KMS-11 (cell line): ENCODE measurements around the gene MBNL1.

ENCODE experiments used
- H2AFZ ChIP-seq: fragments of 200-600 bp; sonication (generic); 2 replicates; pipeline ENCODE4 v1.6.1; 2016; ENCODE audit warnings: antibody characterized with exemption, mixed run types, low read depth
- H3K27ac ChIP-seq: fragments of 200-600 bp; sonication (generic); 2 replicates; pipeline ENCODE4 v1.6.1; 2016; ENCODE audit warnings: mild to moderate bottlenecking, mixed run types
- H3K27me3 ChIP-seq: fragments of 200-600 bp; sonication (generic); 2 replicates; pipeline ENCODE4 v1.6.1; 2017; ENCODE audit warnings: mild to moderate bottlenecking, low read depth, mixed run types, moderate library complexity; ENCODE audit not compliant: insufficient read depth
- H3K36me3 ChIP-seq: fragments of 200-600 bp; sonication (generic); 2 replicates; pipeline ENCODE4 v1.6.1; 2017; ENCODE audit warnings: mild to moderate bottlenecking, mixed run types; ENCODE audit not compliant: insufficient read depth
- H3K4me1 ChIP-seq: fragments of 200-600 bp; sonication (generic); 2 replicates; pipeline ENCODE4 v1.6.1; 2016; ENCODE audit warnings: mild to moderate bottlenecking, low read depth, mixed run types; ENCODE audit not compliant: poor library complexity, severe bottlenecking
- H3K4me2 ChIP-seq: fragments of 200-600 bp; sonication (generic); 2 replicates; pipeline ENCODE4 v1.7.0; 2016; ENCODE audit warnings: mild to moderate bottlenecking, mixed run types
- H3K4me3 ChIP-seq: fragments of 200-600 bp; sonication (generic); IDR thresholded peaks from 2 replicates; pipeline ENCODE4 v1.6.1; 2017; ENCODE audit warnings: low read depth, low read length, mixed read lengths; ENCODE audit not compliant: insufficient read depth
- H3K79me2 ChIP-seq: fragments of 200-600 bp; sonication (generic); 2 replicates; pipeline ENCODE4 v1.6.1; 2016; ENCODE audit warnings: low read depth, mixed run types; ENCODE audit not compliant: insufficient read depth
- H3K9ac ChIP-seq: fragments of 200-600 bp; sonication (generic); 2 replicates; pipeline ENCODE4 v1.6.1; 2016; ENCODE audit warnings: mild to moderate bottlenecking, mixed run types
- H4K20me1 ChIP-seq: fragments of 200-600 bp; sonication (generic); 2 replicates; pipeline ENCODE4 v1.6.1; 2016; ENCODE audit warnings: mild to moderate bottlenecking, mixed run types; ENCODE audit not compliant: insufficient read depth
- CTCF ChIP-seq: fragments of 200-600 bp; sonication (generic); conservative IDR thresholded peaks from 2 replicates; pipeline ENCODE4 v1.6.1; 2017; ENCODE audit warnings: low read depth, mild to moderate bottlenecking, antibody characterized with exemption, low read length, moderate library complexity, mixed read lengths

Gene MBNL1

GRCh38 chr3:152448091-152448490 is 179.4 kb downstream of the MBNL1 start:
- peaks cover 51% of the 10 kb centered on the region for H3K4me1 ChIP-seq
- H4K20me1 ChIP-seq = peaks cover 58% of the 10 kb centered on the region
- H3K9ac ChIP-seq = no peak overlapping the region
- H2AFZ ChIP-seq = no peak overlapping the region
- no peaks in the 10 kb centered on the region for H3K27me3 ChIP-seq
- no peak overlapping the region for H3K4me3 ChIP-seq
- peaks cover 37% of the 10 kb centered on the region; the same call in 1 of the 2 replicates for H3K36me3 ChIP-seq
- H3K4me2 ChIP-seq = no peak overlapping the region
- H3K27ac ChIP-seq = no peak overlapping the region
- H3K79me2 ChIP-seq = peaks cover 96% of the 10 kb centered on the region
- no peak for TF ChIP-seq CTCF

DNA sequence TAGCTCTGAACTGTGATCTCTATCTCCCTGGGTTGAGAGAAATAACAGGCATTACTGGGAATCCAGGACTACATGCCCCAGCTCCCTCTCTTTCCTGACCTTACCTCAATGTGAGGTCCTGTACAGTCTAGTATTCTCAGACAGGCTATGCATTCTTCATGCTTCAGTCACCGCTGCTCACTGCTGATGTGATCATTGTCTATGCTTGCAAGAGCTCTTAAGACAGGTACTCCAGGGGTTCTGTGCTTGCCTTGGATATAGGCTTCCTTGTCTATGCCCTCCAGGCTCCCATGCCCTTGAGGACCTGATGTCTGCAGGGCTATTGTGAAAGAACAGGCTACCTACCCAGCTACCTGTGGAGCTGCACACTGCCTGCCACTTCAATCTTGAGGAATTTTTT is 183.6 kb downstream of the MBNL1 start:
- H3K27ac ChIP-seq = no peak overlapping the region
- H3K9ac ChIP-seq = no peak overlapping the region
- peaks cover 81% of the 10 kb centered on the region for H3K79me2 ChIP-seq
- no peak for TF ChIP-seq CTCF
- no peak overlapping the region for H3K4me3 ChIP-seq
- H3K36me3 ChIP-seq = peaks cover 24% of the 10 kb centered on the region; the same call in 1 of the 2 replicates
- H3K4me2 ChIP-seq = no peak overlapping the region
- H3K4me1 ChIP-seq = peaks cover 31% of the 10 kb centered on the region
- H3K27me3 ChIP-seq = no peaks in the 10 kb centered on the region
- peaks cover 61% of the 10 kb centered on the region for H4K20me1 ChIP-seq
- no peak overlapping the region for H2AFZ ChIP-seq

DNA sequence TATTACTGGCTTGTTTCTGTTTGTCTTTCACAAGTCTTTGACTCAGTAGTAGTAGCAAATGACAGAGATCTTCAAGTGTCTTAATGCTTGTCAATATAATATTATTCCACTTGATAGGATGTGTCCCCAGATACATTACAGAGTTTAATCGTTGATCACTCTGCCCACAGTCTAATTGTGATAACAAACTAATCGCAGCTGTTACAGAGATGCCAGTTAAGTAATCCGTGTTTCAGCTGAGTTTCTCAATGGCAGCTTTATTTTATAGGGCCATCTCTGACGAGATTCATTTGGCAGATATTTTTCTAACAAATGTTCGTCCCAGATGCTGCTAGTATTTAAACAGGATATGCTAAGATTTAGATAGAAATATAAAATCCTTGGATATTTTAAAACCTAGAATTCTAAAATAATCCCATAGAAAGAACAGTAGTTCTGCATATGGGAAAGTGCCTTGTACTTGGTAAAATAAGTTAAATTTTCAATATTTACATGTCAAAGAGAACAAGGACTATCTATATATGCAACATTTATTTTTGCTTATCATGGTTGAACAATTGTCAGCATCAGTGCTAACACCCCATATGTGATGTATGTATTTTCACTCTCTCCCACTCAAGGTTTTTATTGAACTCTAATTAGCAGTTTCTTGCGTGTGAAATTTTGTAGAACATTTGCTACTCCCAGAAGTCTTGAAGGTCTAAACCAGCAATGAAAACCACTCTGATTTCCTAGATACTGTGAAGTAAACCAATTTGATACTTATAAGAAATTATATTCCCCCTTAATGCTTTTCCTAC is 185.5 kb downstream of the MBNL1 start:
- Histone ChIP-seq H3K9ac (no peak overlapping the region), H3K27me3 (no peaks in the 10 kb centered on the region), H2AFZ (no peak overlapping the region), H3K4me1 (peaks cover 41% of the 10 kb centered on the region), H3K36me3 (peaks cover 26% of the 10 kb centered on the region; the same call in 1 of the 2 replicates), H3K79me2 (peaks cover 76% of the 10 kb centered on the region), H3K27ac (no peak overlapping the region), H4K20me1 (peaks cover 55% of the 10 kb centered on the region), H3K4me2 (no peak overlapping the region), H3K4me3 (no peak overlapping the region)
- TF ChIP-seq CTCF = no peak

- no peak for TF ChIP-seq CTCF
- Histone ChIP-seq H3K79me2 (peaks cover 59% of the 10 kb centered on the region), H2AFZ (no peak overlapping the region), H3K27me3 (no peaks in the 10 kb centered on the region), H3K27ac (no peak overlapping the region), H4K20me1 (peaks cover 49% of the 10 kb centered on the region; the same call in 1 of the 2 replicates), H3K4me2 (no peak overlapping the region), H3K4me3 (no peak overlapping the region), H3K9ac (no peak overlapping the region), H3K36me3 (peaks cover 25% of the 10 kb centered on the region; the same call in 1 of the 2 replicates), H3K4me1 (peaks cover 37% of the 10 kb centered on the region)
Measured at GRCh38 chr3:152455989-152456388, 187.3 kb downstream of the MBNL1 start.
